Upper lobe of left lung (tissue), 6 donors: ENCODE data around the gene MRAP. TPM values are rescaled to one million over a fixed set of nuclear protein-coding genes. Genes with fewer than 3 reads are reported as not detected.

Experiments
- ATAC-seq, 2 donors: fragments of 200-7000 bp; cut with Tn5 transposase; one replicate each; pipeline ENCODE4 v1.9.1; 2022; ENCODE audit warnings: mild to moderate bottlenecking in 2 of 2, moderate library complexity in 2 of 2; ENCODE audit not compliant: low FRiP score in 2 of 2
- DNase-seq, 2 donors: peaks; one replicate each; pipeline ENCODE4 v3.0.0-alpha.2; 2019 to 2020
- H3K27ac ChIP-seq, 4 donors: fragments of 200-600 bp; sonication (generic); one replicate each; pipeline ENCODE4 v1.5.1; 2016 to 2019
- H3K27me3 ChIP-seq, 4 donors: fragments of 200-600 bp; sonication (generic); one replicate each; pipeline ENCODE4 v1.5.1; 2017 to 2019
- H3K36me3 ChIP-seq, 4 donors: fragments of 200-600 bp; sonication (generic); one replicate each; pipeline ENCODE4 v1.5.1; 2016 to 2019
- H3K4me1 ChIP-seq, 4 donors: fragments of 200-600 bp; sonication (generic); one replicate each; pipeline ENCODE4 v1.5.1; 2018 to 2019
- H3K4me3 ChIP-seq, 4 donors: fragments of 200-600 bp; sonication (generic); one replicate each; pipeline ENCODE4 v1.5.1; 2017 to 2019; ENCODE audit warnings: mild to moderate bottlenecking in 2 of 4, moderate library complexity in 1 of 4
- H3K9me3 ChIP-seq, 4 donors: fragments of 200-600 bp; sonication (generic); one replicate each; pipeline ENCODE4 v1.5.1; 2018 to 2019
- EP300 ChIP-seq, 4 donors: sonication (generic); formaldehyde crosslinking; IDR thresholded peaks; one replicate each; pipeline ENCODE4 v1.5.1; 2017; ENCODE audit warnings: antibody characterized with exemption in 4 of 4, control low read depth in 2 of 4
- POLR2A ChIP-seq, 4 donors: fragments of 450-650 bp; IDR thresholded peaks; one replicate each; pipeline ENCODE4 v1.5.1; 2016 to 2017; ENCODE audit warnings: antibody characterized with exemption in 4 of 4, mild to moderate bottlenecking in 2 of 4
- POLR2AphosphoS5 ChIP-seq, 2 donors: sonication (generic); formaldehyde crosslinking; IDR thresholded peaks; one replicate each; pipeline ENCODE4 v1.5.1; 2017; ENCODE audit warnings: antibody characterized with exemption in 2 of 2
- WGBS, 2 donors: methylation state at CpG; one replicate each; pipeline ENCODE4 v1.1.5; 2017 to 2018; 5-methylcytosine and 5-hydroxymethylcytosine counted together
- total RNA-seq, 6 donors: library from RNA; depleted of rRNA in 4 of 6; stranded (reverse); fragments of >200 nt in 4 of 6; gene quantifications; one replicate each; pipeline versions ENCODE4 v1.1.0 to v1.2.1, GENCODE V29; 2016 to 2021
- TF ChIP-seq, protein P1 (sequence below), 6 experiments: fragments of 450-650 bp in 4 of 6; fragments of 200-600 bp in 2 of 6; sonication (generic) in 2 of 6; IDR thresholded peaks; one replicate each; pipeline ENCODE4 v1.5.1; 2016 to 2019; ENCODE audit warnings: antibody characterized with exemption in 6 of 6
- donor health status: DM: no; HTN: no; CAD: no; lungs with moderate emphysema.
- donor health status: DM: no; HTN: yes; CAD: no; lungs with severe emphysema.

Gene MRAP
- total RNA-seq, 6 donors from 2014 or later, result 0.46 to 2.3 (median 0.54) TPM; not detected in 3

DNA sequence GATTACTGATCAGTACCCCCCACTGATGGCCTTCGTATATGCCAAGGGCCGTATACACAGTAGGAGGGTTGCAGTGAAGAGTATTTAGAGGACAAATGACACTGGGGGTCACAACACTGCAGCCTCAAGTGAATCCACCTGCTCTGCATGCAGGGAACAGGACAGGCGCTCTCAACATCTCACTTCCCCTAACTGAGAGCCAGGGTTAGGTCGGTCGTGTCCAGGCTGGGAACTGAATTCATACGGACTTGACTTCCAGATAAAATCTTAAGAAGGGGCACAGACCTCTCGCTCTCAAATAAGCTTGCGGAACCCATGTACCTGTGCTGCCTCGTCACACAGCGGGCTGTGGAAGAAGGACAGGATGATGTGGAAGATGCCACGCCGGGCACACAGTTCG lies 22.8 kb downstream of the MRAP start:
- TF ChIP-seq POLR2A (IDR thresholded peaks at IDR 0.05) (no peak), EP300 (IDR thresholded peaks at IDR 0.05) (no peak), POLR2AphosphoS5 (IDR thresholded peaks at IDR 0.05) (no peak)
- TF ChIP-seq, protein P1, sequence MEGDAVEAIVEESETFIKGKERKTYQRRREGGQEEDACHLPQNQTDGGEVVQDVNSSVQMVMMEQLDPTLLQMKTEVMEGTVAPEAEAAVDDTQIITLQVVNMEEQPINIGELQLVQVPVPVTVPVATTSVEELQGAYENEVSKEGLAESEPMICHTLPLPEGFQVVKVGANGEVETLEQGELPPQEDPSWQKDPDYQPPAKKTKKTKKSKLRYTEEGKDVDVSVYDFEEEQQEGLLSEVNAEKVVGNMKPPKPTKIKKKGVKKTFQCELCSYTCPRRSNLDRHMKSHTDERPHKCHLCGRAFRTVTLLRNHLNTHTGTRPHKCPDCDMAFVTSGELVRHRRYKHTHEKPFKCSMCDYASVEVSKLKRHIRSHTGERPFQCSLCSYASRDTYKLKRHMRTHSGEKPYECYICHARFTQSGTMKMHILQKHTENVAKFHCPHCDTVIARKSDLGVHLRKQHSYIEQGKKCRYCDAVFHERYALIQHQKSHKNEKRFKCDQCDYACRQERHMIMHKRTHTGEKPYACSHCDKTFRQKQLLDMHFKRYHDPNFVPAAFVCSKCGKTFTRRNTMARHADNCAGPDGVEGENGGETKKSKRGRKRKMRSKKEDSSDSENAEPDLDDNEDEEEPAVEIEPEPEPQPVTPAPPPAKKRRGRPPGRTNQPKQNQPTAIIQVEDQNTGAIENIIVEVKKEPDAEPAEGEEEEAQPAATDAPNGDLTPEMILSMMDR (IDR thresholded peaks at IDR 0.05), result no peak
- Histone ChIP-seq H3K27me3 (no peaks in the 10 kb centered on the region), H3K4me3 (no peak overlapping the region), H3K36me3 (peaks cover 23 to 94% (median 81%) of the 10 kb centered on the region in 4 donors), H3K9me3 (no peaks in the 10 kb centered on the region), H3K27ac (no peak overlapping the region), H3K4me1 (no peaks in the 10 kb centered on the region)
- DNase-seq (no peak), ATAC-seq (no peak)
- 95 to 96% methylated on average over 8 to 13 of the region's 13 CpGs for WGBS, 2 donors

DNA sequence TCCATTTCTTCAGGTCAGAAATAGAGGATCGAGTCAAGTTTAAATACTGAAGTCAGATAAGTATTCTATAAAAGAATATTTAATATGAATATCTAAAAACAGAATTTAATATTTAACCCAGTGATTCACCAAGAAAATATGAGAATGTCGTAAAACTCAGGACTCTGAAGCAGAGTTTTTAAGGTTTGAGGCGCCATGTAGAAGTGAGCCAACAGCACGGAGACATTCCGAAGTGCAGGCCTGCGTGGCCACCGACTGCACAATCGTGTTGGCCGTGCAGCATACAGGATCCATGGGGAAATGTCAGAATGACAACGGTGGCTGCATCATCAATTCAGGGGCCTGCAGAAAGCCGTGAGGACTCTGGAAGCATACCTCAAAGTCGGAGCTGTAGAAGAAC lies 23.4 kb downstream of the MRAP start:
- WGBS, 2 donors, result 97 to 98% methylated on average over 12 of the region's 12 CpGs
- Histone ChIP-seq H3K4me3 (no peak overlapping the region), H3K9me3 (no peaks in the 10 kb centered on the region), H3K27me3 (no peaks in the 10 kb centered on the region), H3K4me1 (no peaks in the 10 kb centered on the region), H3K27ac (no peak overlapping the region), H3K36me3 (peaks cover 20 to 90% (median 76%) of the 10 kb centered on the region in 4 donors)
- DNase-seq (no peak), ATAC-seq (no peak)
- TF ChIP-seq POLR2A (IDR thresholded peaks at IDR 0.05) (no peak), EP300 (IDR thresholded peaks at IDR 0.05) (no peak), POLR2AphosphoS5 (IDR thresholded peaks at IDR 0.05) (no peak)
- TF ChIP-seq, protein P1 (IDR thresholded peaks at IDR 0.05), result no peak

DNA sequence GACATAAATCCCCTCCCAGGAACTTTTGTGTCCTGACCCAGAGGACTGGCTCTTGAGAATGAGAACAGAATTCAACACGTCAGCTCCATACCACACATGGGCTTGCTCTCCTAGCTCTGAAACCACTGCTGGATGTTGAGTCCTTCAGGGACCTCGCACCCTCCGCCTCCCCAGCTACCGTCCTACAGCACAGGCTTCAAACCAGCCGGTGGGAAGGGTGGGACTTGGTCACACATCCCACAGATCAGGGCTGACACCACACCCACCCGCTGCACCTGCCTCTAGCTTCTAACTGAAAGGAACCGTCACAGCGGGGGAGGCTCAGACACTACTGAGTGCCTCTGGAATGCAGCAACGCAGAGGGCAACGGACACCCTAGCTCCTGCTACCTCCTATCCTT lies 24.0 kb downstream of the MRAP start:
- WGBS, 2 donors, result 93 to 94% methylated on average over 9 to 10 of the region's 10 CpGs
- no peaks in the 10 kb centered on the region for H3K27me3 ChIP-seq
- DNase-seq, result no peak
- no peak overlapping the region for H3K4me3 ChIP-seq
- TF ChIP-seq POLR2A (IDR thresholded peaks at IDR 0.05) (no peak), POLR2AphosphoS5 (IDR thresholded peaks at IDR 0.05) (no peak), EP300 (IDR thresholded peaks at IDR 0.05) (no peak)
- TF ChIP-seq, protein P1 (IDR thresholded peaks at IDR 0.05), result no peak
- H3K9me3 ChIP-seq, result no peaks in the 10 kb centered on the region
- peak in 1 of 2 donors; percentile 45 for ATAC-seq
- no peaks in the 10 kb centered on the region for H3K4me1 ChIP-seq
- H3K36me3 ChIP-seq, result peaks cover 20 to 85% (median 70%) of the 10 kb centered on the region in 4 donors
- H3K27ac ChIP-seq, result no peak overlapping the region

DNA sequence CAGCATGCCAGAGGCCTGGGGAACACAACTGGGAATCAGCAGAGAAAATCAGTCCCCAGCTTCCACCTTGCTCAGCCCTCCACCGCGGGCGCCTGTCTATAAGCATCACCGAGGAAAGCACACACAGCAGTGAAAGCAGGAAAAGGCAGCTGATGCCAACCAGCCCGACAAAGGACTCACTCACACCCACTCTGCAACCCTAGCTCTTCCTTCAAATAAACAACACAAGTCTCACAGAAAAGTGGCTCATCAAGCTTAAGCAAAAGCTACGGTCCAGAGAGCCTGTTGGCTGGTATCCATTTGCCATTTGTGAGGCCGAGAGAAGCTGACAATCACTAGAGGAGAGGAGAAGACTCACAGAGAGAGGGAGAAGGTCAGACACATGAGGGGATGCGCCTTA lies 27.1 kb downstream of the MRAP start:
- ATAC-seq (no peak), DNase-seq (no peak)
- H3K36me3 ChIP-seq, result peaks cover 19 to 59% (median 42%) of the 10 kb centered on the region in 4 donors
- no peak overlapping the region for H3K27ac ChIP-seq
- H3K4me3 ChIP-seq, result no peak overlapping the region
- TF ChIP-seq EP300 (IDR thresholded peaks at IDR 0.05) (no peak), POLR2A (IDR thresholded peaks at IDR 0.05) (no peak), POLR2AphosphoS5 (IDR thresholded peaks at IDR 0.05) (no peak)
- TF ChIP-seq, protein P1 (IDR thresholded peaks at IDR 0.05), result no peak
- H3K9me3 ChIP-seq, result no peaks in the 10 kb centered on the region
- peaks cover 4 to 10% (median 6%) of the 10 kb centered on the region in 4 donors for H3K4me1 ChIP-seq
- no peaks in the 10 kb centered on the region for H3K27me3 ChIP-seq
- WGBS, 2 donors, result 89 to 94% methylated on average over 8 of the region's 8 CpGs

DNA sequence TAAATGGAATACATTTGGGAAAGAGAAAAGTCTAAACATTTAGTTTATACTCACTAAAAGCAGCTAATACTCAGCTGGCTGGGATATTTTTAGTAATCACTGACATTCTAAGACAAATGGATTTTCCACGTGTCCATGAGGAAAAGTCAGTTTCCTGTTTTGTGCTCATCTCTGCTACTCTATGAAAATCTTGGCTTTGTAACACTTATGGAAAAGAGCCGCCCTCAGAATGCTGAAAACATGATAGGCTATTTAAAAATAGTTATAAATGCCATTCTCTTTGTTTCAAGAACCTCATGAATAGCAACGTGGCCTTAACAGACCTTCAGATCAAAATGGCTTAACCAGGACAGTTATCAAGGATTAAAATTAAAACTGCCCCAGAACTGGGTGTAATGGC lies 29.9 kb downstream of the MRAP start:
- peak in 1 of 2 donors; percentile 27 for ATAC-seq
- no peaks in the 10 kb centered on the region for H3K27me3 ChIP-seq
- TF ChIP-seq EP300 (IDR thresholded peaks at IDR 0.05), result no peak
- TF ChIP-seq POLR2AphosphoS5 (IDR thresholded peaks at IDR 0.05), result no peak
- TF ChIP-seq POLR2A (IDR thresholded peaks at IDR 0.05), result no peak
- WGBS, 2 donors, result 44 to 65% methylated on average over 3 of the region's 3 CpGs
- no peaks in the 10 kb centered on the region for H3K9me3 ChIP-seq
- DNase-seq, result no peak
- H3K27ac ChIP-seq, result peak overlapping the region; percentile 6 to 63 (median 56)
- peaks cover 4 to 10% (median 6%) of the 10 kb centered on the region in 4 donors for H3K4me1 ChIP-seq
- no peak overlapping the region for H3K4me3 ChIP-seq
- H3K36me3 ChIP-seq, result peaks cover under 1 to 54% (median 22%) of the 10 kb centered on the region in 4 donors
